ENCODE measurements around the gene WDR62. TPM values are rescaled to one million over a fixed set of nuclear protein-coding genes. Genes with fewer than 3 reads are reported as not detected.
A peak's percentile ranks its signal among the peaks of the same experiment; 100 is the strongest.

WDR62 gene
- total RNA-seq, 4 donors from 2014 or later = 1.1 to 4.8 (median 3.5) TPM

DNA sequence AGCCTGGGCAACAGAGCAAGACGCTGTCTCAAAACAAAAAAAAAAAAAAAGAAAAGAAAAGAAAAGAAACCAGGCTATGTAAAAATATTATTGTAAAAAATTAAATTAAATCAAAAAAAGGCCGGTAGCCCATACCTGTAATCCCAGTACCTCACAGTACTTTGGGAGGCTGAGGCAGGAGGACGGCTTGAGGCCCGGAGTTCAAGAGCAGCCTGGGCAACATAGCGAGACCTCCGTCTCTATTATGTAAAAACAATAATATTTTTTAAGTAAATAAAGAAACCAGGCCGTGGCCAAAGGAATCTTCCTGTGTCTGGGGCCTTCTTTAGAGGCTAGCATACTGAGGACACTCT is 84.4 kb downstream of the WDR62 start:
- peak overlapping the region; percentile 68 to 88 (median 82) for H3K4me3 ChIP-seq
- peaks cover 9 to 27% (median 14%) of the 10 kb centered on the region in 3 donors for H3K36me3 ChIP-seq
- DNase-seq = no peak
- H3K4me1 ChIP-seq = peaks cover 26 to 65% (median 32%) of the 10 kb centered on the region in 3 donors
- intact Hi-C loops (cut with DNase I) = no loop called here
- peak overlapping the region; percentile 92 to 99 (median 99) for H3K27ac ChIP-seq
- WGBS, 2 donors = 35 to 48% methylated on average over 7 of the region's 7 CpGs
- H3K9me3 ChIP-seq = no peaks in the 10 kb centered on the region
- TF ChIP-seq POLR2A (IDR thresholded peaks at IDR 0.05) = no peak
- TF ChIP-seq, protein P1, sequence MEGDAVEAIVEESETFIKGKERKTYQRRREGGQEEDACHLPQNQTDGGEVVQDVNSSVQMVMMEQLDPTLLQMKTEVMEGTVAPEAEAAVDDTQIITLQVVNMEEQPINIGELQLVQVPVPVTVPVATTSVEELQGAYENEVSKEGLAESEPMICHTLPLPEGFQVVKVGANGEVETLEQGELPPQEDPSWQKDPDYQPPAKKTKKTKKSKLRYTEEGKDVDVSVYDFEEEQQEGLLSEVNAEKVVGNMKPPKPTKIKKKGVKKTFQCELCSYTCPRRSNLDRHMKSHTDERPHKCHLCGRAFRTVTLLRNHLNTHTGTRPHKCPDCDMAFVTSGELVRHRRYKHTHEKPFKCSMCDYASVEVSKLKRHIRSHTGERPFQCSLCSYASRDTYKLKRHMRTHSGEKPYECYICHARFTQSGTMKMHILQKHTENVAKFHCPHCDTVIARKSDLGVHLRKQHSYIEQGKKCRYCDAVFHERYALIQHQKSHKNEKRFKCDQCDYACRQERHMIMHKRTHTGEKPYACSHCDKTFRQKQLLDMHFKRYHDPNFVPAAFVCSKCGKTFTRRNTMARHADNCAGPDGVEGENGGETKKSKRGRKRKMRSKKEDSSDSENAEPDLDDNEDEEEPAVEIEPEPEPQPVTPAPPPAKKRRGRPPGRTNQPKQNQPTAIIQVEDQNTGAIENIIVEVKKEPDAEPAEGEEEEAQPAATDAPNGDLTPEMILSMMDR (IDR thresholded peaks at IDR 0.05) = no peak
- no peaks in the 10 kb centered on the region for H3K27me3 ChIP-seq

DNA sequence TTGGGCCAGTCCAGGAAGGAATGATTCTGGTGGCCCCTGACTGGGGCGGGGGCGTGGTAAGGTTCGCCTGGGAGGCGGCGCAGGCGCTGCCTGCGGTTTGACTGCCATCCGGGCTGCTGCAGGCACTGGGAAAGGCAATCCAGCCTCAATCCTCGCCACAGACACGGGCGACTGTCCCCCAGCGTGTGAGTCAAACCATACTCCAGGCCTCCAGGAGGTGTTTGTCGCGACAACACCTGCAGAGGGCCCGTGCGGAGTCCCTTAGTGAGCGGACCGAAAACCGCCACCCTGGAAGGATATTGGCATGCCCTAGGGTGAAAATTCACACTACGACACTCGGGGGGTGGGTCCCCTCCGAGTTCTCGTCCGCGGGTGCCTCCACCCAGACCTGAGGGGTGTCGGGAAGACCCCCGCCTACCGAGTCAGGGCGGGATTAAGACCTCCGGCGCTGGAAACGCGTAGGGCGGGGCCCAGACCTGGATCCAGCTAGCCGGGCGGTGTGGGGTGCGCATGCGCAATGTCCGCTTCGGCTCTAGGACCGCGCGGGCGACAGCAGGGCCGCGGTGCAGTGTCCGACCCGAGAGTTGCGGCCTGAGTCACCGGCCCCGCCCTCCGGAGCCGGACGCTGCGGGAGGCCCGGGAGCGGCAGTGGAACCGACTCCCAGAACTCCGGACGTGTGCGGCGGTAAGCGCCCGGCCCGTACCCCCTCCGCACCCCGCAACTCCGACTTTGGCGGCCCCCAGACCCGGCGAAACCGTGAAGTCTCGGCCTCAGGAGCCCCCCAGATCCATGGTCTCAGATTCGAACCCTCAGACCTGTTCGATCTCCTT is 85.0 kb downstream of the WDR62 start, which contains the start of gene CAPNS1:
Gene CAPNS1, plus strand, starts transcription at position 594 of the 831 bp plus-strand sequence. CDS start 946 bp downstream, outside the sequence.
- peak within 1 kb of the TSS; percentile 92 to 99 (median 99) for H3K27ac ChIP-seq
- no peaks in the 10 kb centered on the region for H3K27me3 ChIP-seq
- DNase-seq = peak; percentile 62
- intact Hi-C loops (cut with DNase I) = no loop called here
- 0% methylated on average over 7 to 20 of the region's 75 CpGs for WGBS, 2 donors
- H3K36me3 ChIP-seq = peaks cover 9 to 33% (median 19%) of the 10 kb centered on the region in 3 donors
- no peaks in the 10 kb centered on the region for H3K9me3 ChIP-seq
- H3K4me3 ChIP-seq = peak within 1 kb of the TSS; percentile 68 to 88 (median 82)
- H3K4me1 ChIP-seq = peaks cover 26 to 64% (median 32%) of the 10 kb centered on the region in 3 donors
- TF ChIP-seq, protein P1 (IDR thresholded peaks at IDR 0.05) = peak in 4 of 6 experiments; percentile 9 to 24 (median 22)
- TF ChIP-seq POLR2A (IDR thresholded peaks at IDR 0.05) = peak in 3 of 4 donors; percentile 96 to 98 (median 97)

DNA sequence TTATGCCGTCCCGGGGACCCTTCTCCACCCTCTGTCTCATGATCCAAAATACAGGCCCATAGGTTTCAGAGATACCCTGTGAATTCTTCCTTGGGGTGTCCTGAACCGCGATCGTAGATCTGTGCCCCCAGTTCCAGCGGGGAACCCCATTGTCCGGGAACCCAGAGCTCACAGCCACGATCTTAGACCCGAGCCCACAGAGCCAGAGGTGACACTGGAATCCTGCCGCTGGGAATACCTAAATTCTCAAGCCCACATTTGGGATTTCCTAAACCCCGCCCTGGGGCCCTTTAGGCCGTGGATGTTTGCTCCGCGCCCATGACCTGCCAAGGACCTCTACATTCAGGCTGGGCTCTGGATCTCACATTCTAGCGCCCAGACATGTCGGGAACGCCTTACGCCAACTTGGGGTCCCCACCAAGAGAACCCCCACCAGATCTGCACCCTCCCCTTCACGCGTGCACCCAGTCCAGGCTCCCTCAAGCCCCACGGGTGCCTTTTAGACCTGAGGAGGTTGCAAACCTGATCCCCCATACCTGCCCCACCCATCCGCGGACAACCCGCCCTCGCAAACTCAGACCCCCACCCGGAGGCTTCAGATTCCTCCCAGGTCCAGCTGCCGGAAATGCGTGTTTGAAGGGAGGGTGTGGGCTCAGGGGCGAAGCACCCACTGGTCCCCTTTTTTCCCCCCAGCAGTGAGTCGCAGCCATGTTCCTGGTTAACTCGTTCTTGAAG is 85.8 kb downstream of the WDR62 start:
- peaks cover 9 to 41% (median 24%) of the 10 kb centered on the region in 3 donors for H3K36me3 ChIP-seq
- H3K9me3 ChIP-seq = no peaks in the 10 kb centered on the region
- H3K4me1 ChIP-seq = peaks cover 26 to 56% (median 32%) of the 10 kb centered on the region in 3 donors
- peak overlapping the region; percentile 92 to 99 (median 99) for H3K27ac ChIP-seq
- no peak for DNase-seq
- peak overlapping the region; percentile 68 to 88 (median 82) for H3K4me3 ChIP-seq
- no peak for TF ChIP-seq POLR2A (IDR thresholded peaks at IDR 0.05)
- TF ChIP-seq, protein P1 (IDR thresholded peaks at IDR 0.05) = no peak
- H3K27me3 ChIP-seq = no peaks in the 10 kb centered on the region
- intact Hi-C loops (cut with DNase I) = no loop called here
- 2% methylated on average over 9 to 10 of the region's 31 CpGs for WGBS, 2 donors

DNA sequence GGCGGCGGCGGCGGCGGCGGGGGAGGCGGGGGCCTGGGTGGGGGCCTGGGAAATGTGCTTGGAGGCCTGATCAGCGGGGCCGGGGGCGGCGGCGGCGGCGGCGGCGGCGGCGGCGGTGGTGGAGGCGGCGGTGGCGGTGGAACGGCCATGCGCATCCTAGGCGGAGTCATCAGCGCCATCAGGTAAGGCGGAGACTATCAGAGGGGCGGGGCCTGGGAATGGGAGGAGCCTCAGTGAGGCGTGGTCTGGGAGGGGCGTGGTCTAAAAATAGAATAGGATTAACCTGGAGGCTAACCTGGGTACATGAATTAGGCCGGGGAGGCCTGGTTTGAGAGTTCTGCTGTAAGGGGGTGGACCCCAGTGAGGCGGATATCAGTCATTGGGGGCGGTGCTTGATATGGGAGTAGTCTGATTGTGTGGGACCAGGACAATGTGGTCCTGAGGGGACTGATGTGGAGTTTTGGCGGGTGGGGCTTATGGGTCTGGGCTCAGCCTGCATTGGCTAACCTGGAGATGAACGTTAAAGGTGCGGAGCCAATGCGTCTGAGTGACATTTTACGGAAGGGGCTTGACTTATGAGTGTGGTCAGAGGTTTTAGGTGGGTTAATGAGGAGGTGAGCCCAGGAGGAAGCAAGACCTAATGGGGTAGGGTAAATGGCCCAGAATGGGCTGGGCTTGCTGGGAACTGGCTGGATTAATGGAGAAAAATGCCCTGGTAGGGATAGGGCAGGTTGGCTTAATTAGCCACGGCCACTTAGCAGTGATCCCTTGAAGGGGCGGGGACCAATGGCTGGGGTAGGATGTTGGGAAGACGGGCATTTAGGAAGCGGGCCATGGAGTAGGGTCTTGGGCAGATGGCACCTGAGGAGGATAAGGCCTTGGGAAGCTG is 86.6 kb downstream of the WDR62 start:
- DNase-seq = peak; percentile 59
- peak in 1 of 4 donors; percentile 75 for TF ChIP-seq POLR2A (IDR thresholded peaks at IDR 0.05)
- TF ChIP-seq, protein P1 (IDR thresholded peaks at IDR 0.05) = no peak
- peak overlapping the region; percentile 68 to 88 (median 82) for H3K4me3 ChIP-seq
- no peaks in the 10 kb centered on the region for H3K27me3 ChIP-seq
- intact Hi-C loops (cut with DNase I) = no loop called here
- no peaks in the 10 kb centered on the region for H3K9me3 ChIP-seq
- peaks cover 17 to 49% (median 32%) of the 10 kb centered on the region in 3 donors for H3K36me3 ChIP-seq
- 40 to 59% methylated on average over 15 to 19 of the region's 42 CpGs for WGBS, 2 donors
- peaks cover 26 to 48% (median 28%) of the 10 kb centered on the region in 3 donors for H3K4me1 ChIP-seq
- peak overlapping the region; percentile 92 to 99 (median 99) for H3K27ac ChIP-seq
